Esophagus squamous epithelium (tissue), 4 donors: ENCODE measurements around the gene CENPE.

Experiments
- POLR2A ChIP-seq, 4 donors: fragments of 450-650 bp; IDR thresholded peaks; one replicate each; pipeline ENCODE4 v1.6.1; 2017; ENCODE audit warnings: antibody characterized with exemption in 4 of 4, mild to moderate bottlenecking in 4 of 4, moderate library complexity in 3 of 4
- TF ChIP-seq, protein P1 (sequence below), 6 experiments: fragments of 450-650 bp in 4 of 6; fragments of 200-600 bp in 2 of 6; sonication (generic) in 2 of 6; IDR thresholded peaks; one replicate each; pipeline ENCODE4 v1.5.1; 2016 to 2019; ENCODE audit warnings: antibody characterized with exemption in 6 of 6, mild to moderate bottlenecking in 4 of 6, moderate library complexity in 4 of 6

DNA sequence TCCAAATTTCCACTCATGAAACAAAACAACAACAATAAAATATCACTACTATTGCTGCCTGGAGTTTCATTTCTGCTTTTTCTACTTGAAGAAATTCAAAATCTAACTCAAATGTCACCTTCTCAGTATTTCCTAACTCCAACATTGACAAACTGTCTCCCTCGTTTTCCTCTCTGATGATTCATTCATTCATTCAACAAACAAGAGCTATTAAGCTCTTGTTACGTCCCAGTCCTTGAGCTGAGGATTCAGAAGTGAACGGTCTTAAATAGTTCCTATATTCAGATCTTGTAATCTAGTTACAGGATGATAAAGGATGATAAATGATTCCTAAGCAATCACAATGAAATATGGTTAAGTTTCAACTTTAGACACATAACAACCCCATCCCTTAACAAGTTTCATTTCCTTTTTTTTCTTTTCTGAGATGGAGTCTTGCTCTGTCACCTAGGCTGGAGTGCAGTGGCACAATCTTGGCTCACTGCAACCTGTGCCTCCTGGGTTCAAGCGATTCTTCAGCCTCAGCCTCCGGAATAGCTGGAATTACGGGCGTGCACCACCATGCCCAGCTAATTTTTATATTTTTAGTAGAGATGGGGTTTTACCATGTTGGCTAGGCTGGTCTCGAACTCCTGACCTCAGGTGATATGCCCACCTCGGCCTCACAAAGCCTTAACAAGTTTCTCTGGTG is 123.3 kb downstream of the CENPE start:
- TF ChIP-seq, protein P1, sequence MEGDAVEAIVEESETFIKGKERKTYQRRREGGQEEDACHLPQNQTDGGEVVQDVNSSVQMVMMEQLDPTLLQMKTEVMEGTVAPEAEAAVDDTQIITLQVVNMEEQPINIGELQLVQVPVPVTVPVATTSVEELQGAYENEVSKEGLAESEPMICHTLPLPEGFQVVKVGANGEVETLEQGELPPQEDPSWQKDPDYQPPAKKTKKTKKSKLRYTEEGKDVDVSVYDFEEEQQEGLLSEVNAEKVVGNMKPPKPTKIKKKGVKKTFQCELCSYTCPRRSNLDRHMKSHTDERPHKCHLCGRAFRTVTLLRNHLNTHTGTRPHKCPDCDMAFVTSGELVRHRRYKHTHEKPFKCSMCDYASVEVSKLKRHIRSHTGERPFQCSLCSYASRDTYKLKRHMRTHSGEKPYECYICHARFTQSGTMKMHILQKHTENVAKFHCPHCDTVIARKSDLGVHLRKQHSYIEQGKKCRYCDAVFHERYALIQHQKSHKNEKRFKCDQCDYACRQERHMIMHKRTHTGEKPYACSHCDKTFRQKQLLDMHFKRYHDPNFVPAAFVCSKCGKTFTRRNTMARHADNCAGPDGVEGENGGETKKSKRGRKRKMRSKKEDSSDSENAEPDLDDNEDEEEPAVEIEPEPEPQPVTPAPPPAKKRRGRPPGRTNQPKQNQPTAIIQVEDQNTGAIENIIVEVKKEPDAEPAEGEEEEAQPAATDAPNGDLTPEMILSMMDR (IDR thresholded peaks at IDR 0.05): no peak
- no peak for TF ChIP-seq POLR2A (IDR thresholded peaks at IDR 0.05)
